ENCODE measurements around the gene KIRREL3.

The KIRREL3 gene

GRCh38 chr11:126793596-126793995 is 207.0 kb downstream of the KIRREL3 start:
- H3K4me2 ChIP-seq = no peak overlapping the region
- no peak overlapping the region for H2AFZ ChIP-seq (ENCODE audit: low read depth)
- no peak for TF ChIP-seq CTCF (conservative IDR thresholded peaks at IDR 0.05; ENCODE audit: low read depth, low read length)

GRCh38 chr11:126791991-126792390 is 208.6 kb downstream of the KIRREL3 start:
- no peak overlapping the region for H3K4me3 ChIP-seq (IDR thresholded peaks at IDR 0.05; ENCODE audit: insufficient read depth, low read depth, low read length)
- H2AFZ ChIP-seq (ENCODE audit: low read depth) = no peak overlapping the region
- no peaks in the 10 kb centered on the region for H3K27me3 ChIP-seq (ENCODE audit: insufficient read depth, low read depth)
- H3K27ac ChIP-seq = no peak overlapping the region
- H3K36me3 ChIP-seq (ENCODE audit: insufficient read depth) = no peaks in the 10 kb centered on the region
- no peak overlapping the region for H3K4me2 ChIP-seq
- no peaks in the 10 kb centered on the region for H4K20me1 ChIP-seq (ENCODE audit: insufficient read depth)
- H3K79me2 ChIP-seq (ENCODE audit: insufficient read depth, low read depth) = no peaks in the 10 kb centered on the region
- no peaks in the 10 kb centered on the region for H3K4me1 ChIP-seq (ENCODE audit: low read depth, poor library complexity, severe bottlenecking)
- no peak for TF ChIP-seq CTCF (conservative IDR thresholded peaks at IDR 0.05; ENCODE audit: low read depth, low read length)
- no peak overlapping the region for H3K9ac ChIP-seq

More at GRCh38 chr11:126793596-126793995, 207.0 kb downstream of the KIRREL3 start:
- no peak overlapping the region for H3K9ac ChIP-seq
- no peaks in the 10 kb centered on the region for H3K36me3 ChIP-seq (ENCODE audit: insufficient read depth)
- H3K27ac ChIP-seq = no peak overlapping the region
- H4K20me1 ChIP-seq (ENCODE audit: insufficient read depth) = no peaks in the 10 kb centered on the region
- no peaks in the 10 kb centered on the region for H3K79me2 ChIP-seq (ENCODE audit: insufficient read depth, low read depth)
- H3K4me1 ChIP-seq (ENCODE audit: low read depth, poor library complexity, severe bottlenecking) = no peaks in the 10 kb centered on the region
- no peaks in the 10 kb centered on the region for H3K27me3 ChIP-seq (ENCODE audit: insufficient read depth, low read depth)
- H3K4me3 ChIP-seq (IDR thresholded peaks at IDR 0.05; ENCODE audit: insufficient read depth, low read depth, low read length) = no peak overlapping the region

GRCh38 chr11:126791446-126791845 is 209.1 kb downstream of the KIRREL3 start:
- no peak overlapping the region for H3K4me3 ChIP-seq (IDR thresholded peaks at IDR 0.05; ENCODE audit: insufficient read depth, low read depth, low read length)
- no peak overlapping the region for H3K9ac ChIP-seq
- H3K36me3 ChIP-seq (ENCODE audit: insufficient read depth) = no peaks in the 10 kb centered on the region
- TF ChIP-seq CTCF (conservative IDR thresholded peaks at IDR 0.05; ENCODE audit: low read depth, low read length) = no peak
- no peaks in the 10 kb centered on the region for H4K20me1 ChIP-seq (ENCODE audit: insufficient read depth)
- H2AFZ ChIP-seq (ENCODE audit: low read depth) = no peak overlapping the region
- H3K27ac ChIP-seq = no peak overlapping the region
- H3K4me1 ChIP-seq (ENCODE audit: low read depth, poor library complexity, severe bottlenecking) = no peaks in the 10 kb centered on the region
- no peaks in the 10 kb centered on the region for H3K79me2 ChIP-seq (ENCODE audit: insufficient read depth, low read depth)
- no peaks in the 10 kb centered on the region for H3K27me3 ChIP-seq (ENCODE audit: insufficient read depth, low read depth)
- H3K4me2 ChIP-seq = no peak overlapping the region

- no peak overlapping the region for H3K27ac ChIP-seq
- no peak for TF ChIP-seq CTCF (conservative IDR thresholded peaks at IDR 0.05; ENCODE audit: low read depth, low read length)
- H3K9ac ChIP-seq = no peak overlapping the region
- H3K27me3 ChIP-seq (ENCODE audit: insufficient read depth, low read depth) = no peaks in the 10 kb centered on the region
- no peaks in the 10 kb centered on the region for H3K79me2 ChIP-seq (ENCODE audit: insufficient read depth, low read depth)
- H4K20me1 ChIP-seq (ENCODE audit: insufficient read depth) = no peaks in the 10 kb centered on the region
- H3K4me2 ChIP-seq = no peak overlapping the region
- H3K4me3 ChIP-seq (IDR thresholded peaks at IDR 0.05; ENCODE audit: insufficient read depth, low read depth, low read length) = no peak overlapping the region
- no peak overlapping the region for H2AFZ ChIP-seq (ENCODE audit: low read depth)
- H3K4me1 ChIP-seq (ENCODE audit: low read depth, poor library complexity, severe bottlenecking) = no peaks in the 10 kb centered on the region
- no peaks in the 10 kb centered on the region for H3K36me3 ChIP-seq (ENCODE audit: insufficient read depth)
Measured at GRCh38 chr11:126790550-126791081, 210.0 kb downstream of the KIRREL3 start.
